Adipose tissue (tissue), 3 donors: ENCODE measurements around the gene FFAR1. TPM values are rescaled to one million over a fixed set of nuclear protein-coding genes. Genes with fewer than 3 reads are reported as not detected.
"Not testable (repeated sequence)": the region's sequence is repeated elsewhere in the genome, so short reads cannot be mapped to it uniquely, and the experiment has no call there.

Experiments
- H3K27ac ChIP-seq: one replicate; pipeline ENCODE4 v1.5.1; 2013; ENCODE audit warnings: low read depth, low read length
- WGBS, 3 donors: extraction: QIAGEN DNeasy Blood & Tissue Kit; methylation state at CpG; one replicate each; pipeline ENCODE4 v1.1.7; 2013; 5-methylcytosine and 5-hydroxymethylcytosine counted together
- polyA plus RNA-seq, 3 donors: library from polyadenylated mRNA; stranded (reverse); fragments of 200-250 nt; gene quantifications; one replicate each; pipeline ENCODE4 v1.2.3, GENCODE V29; 2013
- donor health status: healthy with polysubstance abuse.
- donor health status: Bipolar disorder and iron deficiency.
- donor health status: healthy.

The FFAR1 gene
- polyA plus RNA-seq, 3 donors: 2.2 TPM; not detected in 2

DNA sequence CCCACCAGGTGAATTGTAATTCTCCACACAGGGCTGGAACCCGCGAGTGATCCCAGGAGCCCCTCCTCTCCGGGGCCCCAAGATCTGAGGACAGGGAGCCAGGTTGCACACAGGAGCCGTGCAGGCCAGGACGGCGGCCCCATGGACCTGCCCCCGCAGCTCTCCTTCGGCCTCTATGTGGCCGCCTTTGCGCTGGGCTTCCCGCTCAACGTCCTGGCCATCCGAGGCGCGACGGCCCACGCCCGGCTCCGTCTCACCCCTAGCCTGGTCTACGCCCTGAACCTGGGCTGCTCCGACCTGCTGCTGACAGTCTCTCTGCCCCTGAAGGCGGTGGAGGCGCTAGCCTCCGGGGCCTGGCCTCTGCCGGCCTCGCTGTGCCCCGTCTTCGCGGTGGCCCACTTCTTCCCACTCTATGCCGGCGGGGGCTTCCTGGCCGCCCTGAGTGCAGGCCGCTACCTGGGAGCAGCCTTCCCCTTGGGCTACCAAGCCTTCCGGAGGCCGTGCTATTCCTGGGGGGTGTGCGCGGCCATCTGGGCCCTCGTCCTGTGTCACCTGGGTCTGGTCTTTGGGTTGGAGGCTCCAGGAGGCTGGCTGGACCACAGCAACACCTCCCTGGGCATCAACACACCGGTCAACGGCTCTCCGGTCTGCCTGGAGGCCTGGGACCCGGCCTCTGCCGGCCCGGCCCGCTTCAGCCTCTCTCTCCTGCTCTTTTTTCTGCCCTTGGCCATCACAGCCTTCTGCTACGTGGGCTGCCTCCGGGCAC lies 3.9 kb downstream of the FFAR1 start:
- no peak overlapping the region for H3K27ac ChIP-seq
- whole genome bisulfite sequencing, 3 donors: 91 to 95% (median 93%) methylated on average over 47 of the region's 47 CpGs

DNA sequence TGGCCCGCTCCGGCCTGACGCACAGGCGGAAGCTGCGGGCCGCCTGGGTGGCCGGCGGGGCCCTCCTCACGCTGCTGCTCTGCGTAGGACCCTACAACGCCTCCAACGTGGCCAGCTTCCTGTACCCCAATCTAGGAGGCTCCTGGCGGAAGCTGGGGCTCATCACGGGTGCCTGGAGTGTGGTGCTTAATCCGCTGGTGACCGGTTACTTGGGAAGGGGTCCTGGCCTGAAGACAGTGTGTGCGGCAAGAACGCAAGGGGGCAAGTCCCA lies 4.4 kb downstream of the FFAR1 start:
- 81 to 86% (median 84%) methylated on average over 18 of the region's 18 CpGs for WGBS, 3 donors
- H3K27ac ChIP-seq: no peak overlapping the region

DNA sequence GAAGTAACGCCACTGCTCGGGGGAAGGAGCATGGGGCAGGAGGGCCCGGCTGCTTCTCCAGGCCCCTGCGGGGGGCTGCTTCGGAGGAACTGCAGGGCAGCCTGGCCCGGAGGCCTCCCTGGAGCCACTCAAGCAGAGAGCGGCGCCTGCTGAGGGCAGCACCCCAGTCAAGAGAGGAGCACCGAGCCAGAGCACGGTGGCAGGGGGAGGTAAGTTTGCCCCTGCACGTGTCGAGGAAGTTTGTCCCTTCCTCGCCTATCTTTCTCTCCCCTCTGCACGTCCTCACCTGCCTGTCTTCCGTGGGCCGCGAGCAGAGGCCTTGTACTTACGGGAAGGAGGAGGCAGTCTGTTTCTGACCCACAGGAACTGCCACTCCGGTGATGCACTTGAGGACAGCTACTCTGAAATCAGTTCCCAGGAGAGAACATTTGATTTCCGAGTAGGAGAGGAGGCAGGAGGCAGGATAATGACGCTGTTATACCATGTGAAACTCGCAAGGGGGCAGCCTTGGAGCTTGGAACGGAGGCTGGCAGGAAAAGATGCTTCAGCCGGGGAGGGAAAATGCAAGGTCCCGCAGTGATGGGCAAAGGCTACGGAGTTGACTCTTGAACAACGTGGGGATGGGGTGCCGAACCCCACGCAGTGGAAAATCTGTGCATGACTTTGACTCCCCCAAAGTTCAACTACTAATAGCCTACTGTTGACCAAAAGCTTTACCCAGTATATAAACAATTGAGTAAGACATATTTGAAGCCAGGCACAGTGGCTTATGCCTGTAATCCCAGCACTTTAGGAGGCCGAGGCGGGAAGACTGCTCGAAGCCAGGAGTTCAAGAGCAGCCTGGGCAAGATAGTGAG lies 5.0 kb downstream of the FFAR1 start:
- 30 to 35% (median 33%) methylated on average over 31 to 32 of the region's 32 CpGs for WGBS, 3 donors
- H3K27ac ChIP-seq: peak overlapping the region; percentile 6

DNA sequence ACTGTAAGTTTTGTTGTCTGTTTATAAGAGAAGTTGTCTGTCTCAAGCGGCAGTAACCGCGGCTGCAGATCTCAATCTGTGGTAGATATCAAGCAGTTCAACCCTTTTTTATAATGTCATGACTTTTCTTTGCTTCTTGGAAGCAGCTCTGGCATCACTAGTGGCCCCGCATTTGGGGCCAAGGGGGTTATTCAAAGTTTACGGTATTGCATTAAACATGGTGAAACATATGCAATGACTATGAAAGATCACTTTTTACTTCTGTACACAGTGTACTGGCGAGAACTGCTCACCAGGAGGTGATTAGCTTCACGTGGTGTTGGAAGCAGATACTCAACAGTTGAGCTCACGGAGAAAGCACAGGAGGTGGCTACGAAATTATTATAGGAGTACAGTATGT lies 5.9 kb downstream of the FFAR1 start:
- no peak overlapping the region for H3K27ac ChIP-seq
- WGBS, 3 donors: 65 to 69% (median 69%) methylated on average over 9 of the region's 9 CpGs

DNA sequence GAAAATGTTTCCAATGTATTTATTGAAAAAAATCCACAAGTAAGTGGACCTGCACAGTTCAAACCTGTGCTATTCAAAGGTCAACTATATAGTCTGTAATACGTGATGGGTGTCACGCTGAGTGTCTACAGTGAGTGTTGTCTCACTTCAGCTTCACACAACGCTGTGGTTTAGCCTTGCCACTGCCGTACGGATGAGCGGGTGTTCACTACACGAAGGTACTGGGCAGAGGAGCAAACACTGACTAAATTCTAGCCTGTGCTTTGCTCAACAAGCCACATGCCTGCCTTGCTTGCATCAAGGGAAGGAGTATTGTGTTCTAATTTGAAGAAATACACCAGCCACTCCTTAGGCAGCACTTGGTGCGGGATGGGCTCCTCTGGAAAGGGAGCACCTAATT lies 7.2 kb downstream of the FFAR1 start:
- 86 to 87% (median 86%) methylated on average over 8 of the region's 8 CpGs for WGBS, 3 donors
- no peak overlapping the region for H3K27ac ChIP-seq

DNA sequence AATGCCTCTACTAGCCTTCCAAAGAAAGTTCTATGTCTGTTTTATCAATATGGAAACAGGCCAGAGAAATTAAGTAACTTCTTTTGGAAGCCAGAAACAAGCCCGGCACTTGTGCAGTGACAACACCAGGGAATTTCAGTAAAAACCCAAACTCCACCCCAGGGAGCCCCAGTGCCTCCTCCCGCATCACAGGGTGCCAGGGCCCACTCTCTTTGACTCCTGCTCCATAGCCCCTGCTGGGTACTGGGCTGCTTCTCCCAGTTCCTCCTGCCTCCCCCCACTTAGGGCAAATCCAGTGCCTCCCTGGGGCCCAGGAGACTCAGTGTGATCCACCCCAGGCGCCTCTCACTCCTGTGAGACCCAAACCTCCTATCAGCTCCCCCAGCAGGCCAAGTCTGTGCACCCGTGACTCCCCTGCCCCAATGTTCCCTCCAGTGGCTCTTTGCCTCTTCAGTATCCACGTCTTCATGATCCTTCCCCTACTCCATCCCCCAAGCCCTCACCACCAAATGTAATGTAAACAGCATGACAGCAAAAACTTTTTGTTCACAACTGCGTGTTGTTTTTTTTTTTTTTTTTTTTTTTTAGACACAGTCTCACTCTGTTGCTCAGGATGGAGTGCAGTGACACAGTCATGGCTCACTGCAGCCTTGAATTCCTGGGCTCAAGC lies 8.2 kb downstream of the FFAR1 start:
- no peak overlapping the region for H3K27ac ChIP-seq
- WGBS, 3 donors: 53 to 58% (median 56%) methylated on average over 6 of the region's 6 CpGs

DNA sequence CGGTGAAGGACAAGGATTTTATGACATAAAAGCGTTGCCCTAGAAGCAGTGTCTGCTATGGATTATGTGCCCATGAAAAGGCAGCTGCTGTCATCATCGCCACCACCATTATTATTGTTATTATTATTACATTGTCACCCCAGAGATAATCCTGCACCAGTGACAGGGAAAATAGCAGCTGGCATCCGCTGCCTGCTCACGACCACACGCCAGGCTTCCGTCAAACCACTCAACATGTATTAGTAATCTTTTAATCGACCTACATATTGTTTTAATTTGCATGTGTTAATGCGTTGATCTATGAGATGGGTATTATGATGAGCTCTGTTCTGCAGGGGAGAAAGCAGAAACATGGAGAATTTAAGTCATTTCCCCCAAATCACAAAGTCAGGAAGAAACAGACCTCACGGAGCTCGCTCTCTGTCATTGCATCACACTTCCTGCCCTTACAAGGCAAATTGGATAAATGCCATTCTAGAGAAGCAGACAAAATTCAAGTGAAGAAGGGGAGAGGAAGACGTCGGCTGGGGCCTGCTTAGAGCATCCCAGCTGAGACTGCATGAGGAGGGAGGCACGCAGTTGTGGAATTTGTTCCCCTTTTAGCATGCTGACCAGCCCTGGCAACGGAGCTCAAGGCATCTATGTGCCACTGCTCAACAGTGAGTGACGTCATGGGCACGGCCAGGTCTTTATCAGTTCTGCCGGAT lies 10.3 kb downstream of the FFAR1 start, which contains the start of gene FFAR3:
TSS of gene FFAR3 (plus strand) at position 594 of the 707 bp plus-strand sequence. CDS start 431 bp downstream, outside the sequence.
- 30 to 47% (median 38%) methylated on average over 18 of the region's 18 CpGs for WGBS, 3 donors
- no peak within 1 kb of the TSS for H3K27ac ChIP-seq

DNA sequence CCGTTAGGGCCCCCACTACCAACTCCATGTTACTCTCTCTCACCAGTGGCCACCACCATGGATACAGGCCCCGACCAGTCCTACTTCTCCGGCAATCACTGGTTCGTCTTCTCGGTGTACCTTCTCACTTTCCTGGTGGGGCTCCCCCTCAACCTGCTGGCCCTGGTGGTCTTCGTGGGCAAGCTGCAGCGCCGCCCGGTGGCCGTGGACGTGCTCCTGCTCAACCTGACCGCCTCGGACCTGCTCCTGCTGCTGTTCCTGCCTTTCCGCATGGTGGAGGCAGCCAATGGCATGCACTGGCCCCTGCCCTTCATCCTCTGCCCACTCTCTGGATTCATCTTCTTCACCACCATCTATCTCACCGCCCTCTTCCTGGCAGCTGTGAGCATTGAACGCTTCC lies 11.1 kb downstream of the FFAR1 start:
- H3K27ac ChIP-seq: not testable (repeated sequence)
- WGBS, 3 donors: 84% methylated on average over 8 to 11 of the region's 16 CpGs

DNA sequence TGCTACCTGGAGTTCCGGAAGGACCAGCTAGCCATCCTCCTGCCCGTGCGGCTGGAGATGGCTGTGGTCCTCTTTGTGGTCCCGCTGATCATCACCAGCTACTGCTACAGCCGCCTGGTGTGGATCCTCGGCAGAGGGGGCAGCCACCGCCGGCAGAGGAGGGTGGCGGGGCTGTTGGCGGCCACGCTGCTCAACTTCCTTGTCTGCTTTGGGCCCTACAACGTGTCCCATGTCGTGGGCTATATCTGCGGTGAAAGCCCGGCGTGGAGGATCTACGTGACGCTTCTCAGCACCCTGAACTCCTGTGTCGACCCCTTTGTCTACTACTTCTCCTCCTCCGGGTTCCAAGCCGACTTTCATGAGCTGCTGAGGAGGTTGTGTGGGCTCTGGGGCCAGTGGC lies 11.7 kb downstream of the FFAR1 start:
- 89 to 93% (median 93%) methylated on average over 14 to 20 of the region's 21 CpGs for WGBS, 3 donors
- H3K27ac ChIP-seq: not testable (repeated sequence)

DNA sequence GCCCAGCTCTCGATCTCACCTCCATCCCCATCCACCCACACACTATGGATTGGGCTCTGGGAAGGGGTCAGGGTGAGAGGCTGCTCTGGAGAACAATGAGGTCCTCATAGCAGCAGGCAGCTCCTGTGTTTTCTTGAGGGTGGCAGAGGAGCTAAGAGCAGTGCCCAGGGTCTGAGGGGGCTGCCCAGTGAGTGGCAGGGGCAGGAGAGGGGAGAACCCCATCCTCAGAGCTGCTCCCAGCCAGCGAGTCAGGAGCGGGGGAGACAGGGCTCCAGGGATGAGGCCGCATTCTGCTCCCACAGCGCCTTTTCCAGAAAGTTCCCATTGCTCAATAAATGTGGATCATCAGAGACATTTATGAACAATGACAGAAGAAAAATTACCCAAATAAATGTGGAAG lies 12.4 kb downstream of the FFAR1 start:
- 80 to 87% methylated on average over 1 to 4 of the region's 5 CpGs; no CpG with 5 or more reads in 1 of the 3 donors for WGBS, 3 donors
- H3K27ac ChIP-seq: not testable (repeated sequence)

DNA sequence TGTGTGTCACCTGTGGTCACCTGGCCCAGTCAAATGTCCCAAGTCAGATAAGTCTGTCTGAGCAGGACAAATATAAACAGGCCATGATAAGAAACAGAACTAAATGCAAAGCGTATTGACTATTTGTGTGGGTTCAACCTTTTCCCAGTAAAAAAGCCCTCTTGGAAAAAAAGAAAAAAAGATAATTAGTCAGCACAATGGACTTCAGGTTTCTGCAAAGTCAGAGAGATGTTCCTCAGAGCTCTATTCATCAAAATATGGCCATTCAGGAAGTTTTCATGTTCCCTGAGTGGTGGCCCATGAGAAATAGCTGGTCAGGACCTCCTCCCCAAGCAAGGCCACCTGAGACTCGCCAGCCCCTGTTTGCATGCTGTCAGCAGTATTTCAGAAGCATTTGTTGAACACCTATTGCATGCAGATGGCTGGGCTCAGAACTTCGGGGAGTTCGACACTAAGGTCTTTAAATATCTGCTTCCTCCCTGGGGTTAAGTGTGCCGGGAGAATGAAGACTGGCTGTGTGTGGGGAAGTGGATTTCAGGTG lies 13.2 kb downstream of the FFAR1 start:
- WGBS, 3 donors: 38 to 59% methylated on average over 5 of the region's 5 CpGs; no CpG with 5 or more reads in 1 of the 3 donors
- no peak overlapping the region for H3K27ac ChIP-seq

DNA sequence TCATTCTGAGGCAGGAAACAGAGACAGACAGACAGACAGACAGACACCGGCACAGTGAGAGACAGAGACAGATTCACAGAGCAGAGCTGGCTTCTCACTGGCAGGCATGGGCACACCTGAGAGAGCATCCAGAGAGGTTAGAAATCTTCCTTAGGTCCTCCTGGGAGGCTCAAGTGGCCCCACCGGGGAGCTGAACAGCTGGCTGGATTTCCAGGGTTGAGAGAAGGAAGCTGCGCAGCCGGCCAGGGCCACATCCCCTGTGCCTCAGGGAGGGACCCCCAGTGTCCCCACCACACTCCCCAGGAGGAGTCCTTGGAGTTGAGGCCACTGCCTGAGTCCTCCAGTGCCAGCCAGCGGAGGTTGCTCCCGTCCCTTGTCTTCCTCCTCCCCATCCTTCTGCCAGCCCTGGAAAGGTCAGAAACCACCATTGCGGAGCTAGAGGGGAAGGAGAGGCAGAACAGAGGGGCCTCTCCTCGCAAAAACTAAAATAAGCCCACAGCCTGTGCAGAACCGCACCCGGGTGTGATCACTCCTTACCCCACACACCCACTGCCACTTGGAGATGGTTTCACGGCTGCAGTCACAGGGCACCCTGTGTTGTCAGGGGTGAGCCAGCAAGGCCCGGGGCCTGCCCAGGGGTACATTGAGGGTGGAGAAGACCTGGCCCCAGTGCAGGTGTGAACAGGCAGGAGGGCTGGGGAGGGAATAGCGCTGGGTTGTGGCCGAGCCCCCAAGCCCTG lies 14.7 kb downstream of the FFAR1 start:
- H3K27ac ChIP-seq: no peak overlapping the region
- 75 to 85% methylated on average over 12 to 14 of the region's 14 CpGs; no CpG with 5 or more reads in 1 of the 3 donors for WGBS, 3 donors

DNA sequence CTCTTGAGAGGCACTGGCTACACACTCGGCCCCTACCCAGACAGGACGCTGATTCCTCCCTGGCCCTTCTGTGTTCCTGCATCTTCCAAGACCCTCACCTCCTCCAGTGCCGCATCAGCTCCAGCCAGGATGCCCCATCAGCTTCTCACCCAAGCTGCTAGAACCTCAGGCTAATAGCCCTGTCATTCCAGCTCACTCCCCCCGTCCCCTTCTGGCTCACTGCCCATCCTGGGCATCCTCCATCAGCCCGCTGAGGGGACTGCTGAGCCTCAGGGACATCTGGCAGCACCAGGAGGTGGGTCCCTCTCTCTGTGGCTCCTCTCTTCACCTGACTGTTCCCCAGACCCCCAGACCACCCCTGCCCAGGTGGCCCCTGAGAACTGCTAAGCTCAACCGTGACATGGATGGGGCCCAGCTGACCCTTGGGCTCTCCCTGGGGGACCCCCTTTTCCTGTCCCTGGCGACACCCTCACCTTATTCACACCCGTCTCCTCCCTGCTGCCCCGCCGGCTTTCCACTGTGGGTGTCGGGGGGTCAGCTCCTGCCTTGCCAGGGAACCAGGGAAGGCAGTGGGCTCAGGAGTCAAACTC lies 15.4 kb downstream of the FFAR1 start:
- WGBS, 3 donors: 88 to 92% methylated on average over 10 to 11 of the region's 11 CpGs; no CpG with 5 or more reads in 1 of the 3 donors
- no peak overlapping the region for H3K27ac ChIP-seq

DNA sequence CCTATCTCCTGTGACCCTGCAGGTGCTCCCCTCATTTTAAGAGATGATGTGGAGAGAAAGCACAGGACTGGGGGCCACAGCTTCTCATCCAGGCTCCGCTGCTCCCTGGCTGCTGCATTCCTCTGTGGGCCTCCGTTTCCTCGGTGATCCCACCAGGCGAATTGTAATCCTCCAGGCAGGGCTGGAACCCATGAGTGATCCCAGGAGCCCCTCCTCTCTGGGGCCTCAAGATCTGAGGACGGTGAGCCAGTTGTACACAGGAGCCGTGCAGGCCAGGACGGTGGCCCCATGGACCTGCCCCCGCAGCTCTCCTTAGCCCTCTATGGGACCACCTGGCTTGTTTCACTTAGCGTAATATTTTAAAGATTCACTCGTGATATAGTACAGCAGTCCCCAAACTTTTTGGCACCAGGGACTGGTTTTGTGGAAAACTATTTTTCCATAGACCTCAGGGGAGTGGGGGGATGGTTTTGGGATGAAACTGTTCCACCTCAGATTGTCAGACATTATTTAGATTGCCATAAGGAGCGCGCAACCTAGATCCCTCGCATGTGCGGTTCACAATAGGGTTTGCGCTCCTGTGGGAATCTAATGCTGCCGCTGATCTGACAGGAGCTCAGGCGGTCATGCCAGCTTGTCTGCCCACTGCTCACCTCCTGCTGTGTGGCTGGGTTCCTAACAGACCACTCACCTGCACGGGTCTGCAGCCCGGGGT lies 16.2 kb downstream of the FFAR1 start:
- no peak overlapping the region for H3K27ac ChIP-seq
- WGBS, 3 donors: 92 to 93% methylated on average over 19 of the region's 19 CpGs; no CpG with 5 or more reads in 1 of the 3 donors

DNA sequence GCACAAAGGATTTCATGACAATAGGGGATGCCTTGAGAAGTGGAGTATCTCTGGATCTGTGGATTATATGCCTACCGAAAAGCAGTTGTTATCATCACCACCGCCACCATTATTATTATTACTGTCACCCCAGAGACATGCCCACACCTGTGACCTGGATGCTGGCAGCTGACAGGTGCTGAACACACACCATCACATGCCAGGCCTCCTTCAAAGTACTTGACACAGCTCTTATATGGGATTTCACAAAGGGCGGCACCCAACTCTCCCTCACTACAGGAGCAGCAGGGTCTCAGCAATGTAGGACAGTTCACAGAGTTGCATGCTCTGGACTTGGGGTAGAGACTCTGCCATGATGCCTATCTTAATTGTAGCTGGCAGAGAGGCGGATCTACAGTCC lies 17.6 kb downstream of the FFAR1 start:
- 95 to 96% methylated on average over 4 of the region's 4 CpGs; no CpG with 5 or more reads in 1 of the 3 donors for WGBS, 3 donors

DNA sequence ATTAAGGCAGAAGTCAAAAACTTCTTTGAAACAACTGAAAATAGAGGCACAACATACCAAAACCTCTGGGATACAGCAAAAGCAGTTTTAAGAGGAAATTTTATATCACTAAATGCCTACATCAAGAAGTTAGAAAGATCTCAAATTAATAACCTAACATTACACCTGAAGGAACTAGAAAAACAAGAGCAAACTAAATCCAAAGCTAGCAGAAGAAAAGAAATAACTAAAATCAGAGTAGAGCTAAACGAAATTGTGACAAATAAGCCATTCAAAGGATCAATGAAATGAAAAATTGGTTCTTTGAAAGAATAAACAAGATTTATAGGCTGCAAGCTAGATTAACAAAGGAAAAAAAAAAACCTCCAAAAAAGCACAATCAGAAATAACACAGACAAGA lies 20.7 kb downstream of the FFAR1 start:
- WGBS, 3 donors: 71 to 80% methylated on average over 1 of the region's 1 CpG; no CpG with 5 or more reads in 1 of the 3 donors
- H3K27ac ChIP-seq: no peak overlapping the region

More for the DNA sequence above, 17.6 kb downstream of the FFAR1 start:
- H3K27ac ChIP-seq: no peak overlapping the region

DNA sequence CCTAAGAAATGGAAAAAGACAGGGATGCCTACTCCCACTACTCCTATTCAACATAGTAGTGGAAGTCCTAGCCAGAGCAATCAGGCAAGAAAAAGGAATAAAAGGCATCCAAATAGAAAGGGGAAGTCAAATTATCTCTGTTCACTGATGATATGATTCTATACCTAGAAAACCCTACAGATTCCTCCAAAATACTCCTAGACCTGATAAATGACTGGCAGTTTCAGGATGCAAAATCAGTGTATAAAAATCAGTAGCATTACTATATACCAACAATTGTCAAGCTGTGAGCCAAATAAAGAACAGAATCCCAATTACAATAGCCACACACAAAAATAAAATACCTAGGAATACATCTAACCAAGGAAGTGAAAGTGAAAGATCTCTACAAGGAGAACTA lies 21.8 kb downstream of the FFAR1 start:
- H3K27ac ChIP-seq: no peak overlapping the region
